Activated T-cell treated with anti-CD3 and anti-CD28 coated beads for 48 hours (primary cell): Measurements from ENCODE around the gene WDR27.
"Not testable (repeated sequence)": the region's sequence is repeated elsewhere in the genome, so short reads cannot be mapped to it uniquely, and the experiment has no call there.

Experiments used
- DNase-seq: peaks from one replicate; pipeline ENCODE4 v3.0.0-alpha.2; 2020; ENCODE audit warnings: low read depth

Gene WDR27

DNA sequence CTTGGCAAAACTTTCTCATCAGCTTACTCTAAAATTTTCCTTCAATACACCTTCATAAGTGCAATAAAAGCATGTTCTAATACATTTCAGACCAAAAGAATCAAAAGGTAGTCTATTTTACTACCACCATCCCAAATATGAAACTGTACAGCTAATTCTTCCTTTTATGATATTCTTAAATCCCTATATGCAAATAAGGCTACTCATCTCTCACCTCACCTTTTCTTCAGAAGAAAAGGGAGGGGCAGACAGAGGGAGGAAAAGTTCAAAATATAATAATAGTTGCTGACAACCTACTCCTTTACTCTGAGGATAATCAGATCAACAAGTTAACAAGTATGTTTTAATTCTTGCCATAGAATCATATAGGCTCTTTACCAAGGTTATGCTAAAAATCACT, 7.5 kb upstream of the WDR27 start:
- DNase-seq: no peak

DNA sequence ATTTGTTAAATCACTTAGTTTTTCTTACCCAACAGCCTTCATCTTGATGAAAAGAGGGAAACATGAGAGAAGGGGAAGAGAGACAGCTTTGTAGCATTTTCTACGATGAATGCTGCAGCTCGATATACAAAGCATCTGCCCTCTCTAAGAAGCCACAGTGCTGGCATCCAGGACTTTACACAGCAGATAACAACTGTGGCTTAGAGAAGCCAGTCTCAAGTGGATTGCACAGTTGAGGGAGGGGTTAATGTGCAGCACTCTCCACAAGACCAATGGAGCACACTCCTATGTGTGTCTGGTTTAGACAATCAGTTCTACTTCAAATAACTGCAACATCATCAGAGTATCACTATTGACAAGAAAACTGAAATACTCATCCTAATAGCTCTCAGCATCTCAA, 5.9 kb upstream of the WDR27 start:
- no peak for DNase-seq

DNA sequence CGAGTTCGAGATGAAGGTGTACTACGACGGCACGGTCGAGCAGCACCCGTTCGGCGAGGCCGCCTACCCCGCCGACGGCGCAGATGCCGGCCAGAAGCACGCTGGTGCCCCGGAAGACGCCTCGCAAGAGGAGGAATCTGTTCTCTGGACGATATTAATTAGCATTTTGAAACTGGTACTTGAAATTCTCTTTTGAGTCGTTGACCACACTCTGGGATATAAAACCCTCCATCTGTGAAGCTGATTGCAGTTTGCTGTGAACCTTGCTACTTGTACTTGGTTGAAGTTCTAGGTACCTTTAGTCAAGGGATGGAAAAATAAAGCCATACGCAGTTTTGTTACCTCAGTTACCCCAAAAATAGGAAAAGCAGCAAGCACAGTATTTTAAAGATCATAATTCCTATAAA, 1.0 kb upstream of the WDR27 start:
- no peak for DNase-seq

DNA sequence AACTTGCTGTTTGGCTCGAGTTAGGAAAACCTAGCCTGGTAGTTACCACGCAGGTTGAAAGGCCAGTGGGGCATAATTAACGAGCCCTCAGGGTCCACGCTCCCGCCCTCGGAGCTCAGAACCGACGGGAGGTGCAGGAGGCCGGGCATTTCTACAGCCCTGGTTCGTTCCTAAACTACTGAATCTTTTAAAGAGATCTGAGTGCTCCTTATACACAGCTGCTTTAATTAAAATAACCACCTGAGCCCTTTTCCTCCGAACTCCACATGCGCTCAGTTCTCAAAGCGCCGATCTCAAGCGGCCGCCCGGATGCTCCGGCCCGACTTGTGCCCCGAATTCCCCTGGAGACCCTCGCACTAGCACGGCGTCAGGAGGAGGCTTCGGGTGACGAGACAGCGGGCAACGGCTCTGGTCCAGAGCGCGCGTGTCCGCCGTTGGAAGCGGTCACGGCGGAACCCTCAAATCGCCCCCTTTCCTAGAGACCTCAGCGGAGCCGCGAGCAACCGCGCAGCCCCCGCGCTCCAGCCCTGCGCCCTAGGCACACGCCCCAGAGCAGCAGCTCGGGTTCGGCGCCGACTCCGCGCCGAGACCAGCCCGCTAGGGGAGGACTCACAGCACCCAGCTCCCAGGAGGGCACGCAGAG, 397 bp downstream of the WDR27 start:
- DNase-seq: no peak

DNA sequence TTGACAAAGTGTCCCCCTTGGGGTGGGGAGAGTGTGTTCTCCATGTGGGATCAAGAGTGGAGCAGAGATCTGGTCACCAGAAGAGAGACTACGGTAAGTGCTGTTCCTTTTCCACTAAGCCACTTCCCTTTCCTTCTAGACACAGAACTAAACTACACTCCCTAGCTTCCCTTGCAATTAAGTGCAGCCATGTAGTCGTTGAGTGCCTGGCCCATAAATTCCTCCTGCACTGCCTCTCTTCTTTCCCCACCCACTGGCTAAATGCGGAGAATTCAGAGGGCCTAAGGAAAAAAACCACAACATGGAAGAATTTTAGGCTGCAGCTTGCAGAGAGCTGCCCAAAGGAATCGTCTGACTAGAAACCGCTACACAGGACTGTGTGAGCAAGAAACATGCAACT, 1.5 kb downstream of the WDR27 start:
- DNase-seq: no peak

DNA sequence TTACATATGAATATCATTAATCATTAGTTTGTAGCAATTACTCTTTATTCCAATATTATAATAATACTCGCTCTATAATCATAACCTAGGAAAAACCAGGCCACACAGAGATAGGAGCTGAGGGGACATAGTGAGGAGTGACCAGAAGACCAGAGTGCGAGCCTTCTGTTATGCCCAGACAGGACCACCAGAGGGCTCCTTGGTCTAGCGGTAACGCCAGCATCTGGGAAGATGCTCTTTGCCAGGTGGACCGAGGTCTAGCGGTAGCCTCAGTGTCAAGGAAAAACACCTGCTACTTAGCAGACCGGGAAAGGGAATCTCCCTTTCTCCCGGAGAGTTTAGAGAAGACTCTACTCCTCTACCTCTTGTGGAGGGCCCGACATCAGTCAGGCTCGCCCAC, 4.7 kb downstream of the WDR27 start:
- DNase-seq: not testable (repeated sequence)

DNA sequence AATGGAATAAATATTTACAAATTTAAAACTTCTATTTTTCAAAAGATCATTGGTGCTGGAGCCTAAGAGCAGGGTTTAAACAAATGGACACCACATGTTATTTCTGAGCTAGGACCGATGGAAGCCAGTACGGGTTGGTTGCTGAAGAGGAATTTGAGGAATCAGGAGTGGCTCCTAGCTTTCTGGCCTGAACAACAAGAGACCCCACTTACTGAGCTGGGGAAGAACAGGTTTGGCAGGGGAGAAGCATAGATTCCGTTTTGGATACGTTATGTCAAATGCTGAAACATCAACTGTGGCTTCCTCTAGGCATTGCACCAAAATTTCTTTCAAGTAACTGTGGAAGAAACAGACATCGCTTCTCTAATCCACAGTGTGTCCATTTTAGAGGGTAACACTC, 6.7 kb downstream of the WDR27 start:
- DNase-seq: no peak

DNA sequence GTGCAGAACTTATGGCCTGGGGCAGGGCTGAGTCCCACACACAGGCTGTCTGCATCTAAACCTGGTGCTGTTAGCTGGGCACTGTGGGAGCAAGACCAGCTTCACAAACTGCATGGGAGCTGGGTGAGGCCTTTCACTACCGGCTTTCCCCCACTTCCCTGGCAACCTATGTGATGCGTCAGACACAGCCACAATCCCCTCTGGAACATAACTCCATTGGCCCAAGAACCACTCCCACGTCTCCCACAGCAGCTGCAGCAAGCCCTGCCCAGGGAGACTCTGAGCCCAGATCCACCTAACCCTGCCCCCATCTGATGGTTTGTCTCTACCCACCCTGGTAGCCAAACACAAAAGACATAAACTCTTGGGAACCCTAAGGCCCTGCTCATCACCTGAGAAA, 9.3 kb downstream of the WDR27 start:
- no peak for DNase-seq

DNA sequence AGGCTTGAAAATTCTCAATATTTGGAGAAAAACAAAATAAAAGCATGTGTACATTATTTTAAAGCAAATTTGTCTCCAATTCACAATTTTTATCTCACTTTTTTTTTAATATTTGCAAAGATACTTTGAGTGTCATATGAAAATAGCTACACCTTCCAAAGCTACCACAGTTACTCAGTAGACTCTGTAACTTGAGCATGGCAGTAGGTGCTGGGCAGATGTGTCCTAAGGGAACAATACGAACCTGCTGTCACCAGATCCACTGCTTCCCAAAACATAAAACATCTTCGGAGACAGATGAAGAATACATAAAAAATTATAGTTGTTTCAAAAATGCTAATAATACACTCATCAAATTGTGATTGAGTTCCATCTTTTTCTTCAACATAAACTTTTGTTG, 10.6 kb downstream of the WDR27 start:
- DNase-seq: no peak

DNA sequence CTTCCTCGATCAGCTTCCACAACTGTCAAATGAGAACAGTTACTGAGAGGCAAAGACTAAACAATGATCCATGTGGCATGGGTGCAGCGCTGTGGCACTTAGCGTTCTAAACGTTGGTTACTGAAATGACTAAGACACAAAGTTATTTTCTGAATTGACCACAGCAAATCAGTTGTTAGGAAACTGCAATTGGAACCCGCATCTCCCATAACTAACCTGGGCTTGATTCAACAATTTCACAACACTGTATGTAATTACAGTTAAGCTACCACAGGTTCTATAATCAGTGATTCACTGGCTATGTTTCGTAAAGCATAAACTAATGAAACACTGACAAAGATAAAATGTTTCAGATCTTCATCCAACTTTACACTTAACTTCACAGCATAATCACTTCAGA, 12.5 kb downstream of the WDR27 start:
- no peak for DNase-seq

DNA sequence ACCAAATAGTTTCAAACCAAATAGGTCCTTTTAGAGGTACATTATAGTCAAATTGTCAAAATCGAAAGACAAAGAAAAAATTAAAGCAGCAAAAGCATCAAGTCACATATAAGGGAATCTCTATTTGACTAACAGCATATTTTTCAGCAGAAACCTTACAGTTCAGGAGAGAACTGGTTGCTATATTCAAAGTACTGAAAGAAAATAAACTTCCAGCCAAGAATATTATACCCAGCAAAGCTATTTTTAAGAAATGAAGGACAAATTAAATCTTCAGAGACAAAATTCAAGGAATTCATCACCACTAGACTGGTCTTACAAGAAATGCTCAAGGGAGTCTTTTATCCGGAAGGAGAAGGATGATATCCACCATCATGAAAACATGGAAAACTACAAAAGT, 16.0 kb downstream of the WDR27 start:
- DNase-seq: no peak

DNA sequence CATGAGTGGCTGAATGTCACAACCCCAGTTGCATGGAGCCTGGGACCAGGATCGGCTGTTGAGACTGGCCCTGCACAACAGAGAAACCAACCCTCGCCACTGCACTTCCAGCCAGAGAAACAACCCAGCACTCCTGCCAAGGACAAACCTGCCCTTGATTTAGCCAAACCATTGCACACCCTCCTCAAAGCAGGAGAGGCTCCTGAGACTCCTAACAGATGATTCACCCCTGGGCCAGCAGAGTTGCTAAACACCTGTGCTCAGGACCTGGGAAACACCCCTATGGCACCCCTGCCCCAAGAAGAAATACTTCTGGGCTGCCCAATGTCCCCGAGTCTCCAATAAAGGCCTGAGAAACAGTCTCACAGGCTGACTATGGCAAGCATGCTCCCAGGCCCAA, 17.8 kb downstream of the WDR27 start:
- no peak for DNase-seq

DNA sequence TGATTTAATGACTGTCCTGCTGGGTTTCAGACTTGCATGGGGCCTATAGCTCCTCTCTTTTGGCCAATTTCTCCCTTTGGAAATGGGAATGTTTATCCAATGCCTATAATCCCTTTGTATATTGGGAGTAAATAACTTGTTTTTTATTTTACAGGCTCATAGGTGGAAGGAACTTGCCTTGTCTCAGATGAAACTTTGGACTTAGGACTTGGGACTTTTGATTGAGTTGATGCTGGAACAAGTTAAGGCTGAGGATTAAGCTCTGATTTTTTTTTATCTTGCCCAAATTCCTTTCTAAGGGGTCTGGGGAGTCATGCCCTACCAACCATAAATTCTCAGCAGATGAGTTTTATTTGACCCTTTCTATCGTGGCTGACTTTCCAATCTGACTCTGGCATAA, 23.5 kb downstream of the WDR27 start:
- no peak for DNase-seq

DNA sequence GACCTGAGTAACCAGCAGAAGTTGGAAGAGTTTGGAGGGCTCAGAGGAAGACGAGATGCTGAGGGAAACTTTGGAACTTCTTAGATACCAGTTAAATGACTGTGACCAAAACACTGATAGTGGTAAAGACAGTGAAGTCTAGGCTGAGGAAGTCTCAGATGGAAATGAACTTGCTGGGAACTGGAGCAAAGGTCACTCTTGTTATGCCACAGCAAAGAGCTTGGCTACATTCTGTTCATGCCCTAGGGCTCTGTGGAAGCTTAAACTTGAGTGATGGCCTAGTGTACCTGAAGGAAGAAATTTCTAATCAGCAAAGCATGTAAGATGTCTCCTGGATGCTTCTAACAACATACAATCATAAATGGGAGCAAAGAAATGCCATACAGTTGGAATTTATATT, 24.7 kb downstream of the WDR27 start:
- no peak for DNase-seq

DNA sequence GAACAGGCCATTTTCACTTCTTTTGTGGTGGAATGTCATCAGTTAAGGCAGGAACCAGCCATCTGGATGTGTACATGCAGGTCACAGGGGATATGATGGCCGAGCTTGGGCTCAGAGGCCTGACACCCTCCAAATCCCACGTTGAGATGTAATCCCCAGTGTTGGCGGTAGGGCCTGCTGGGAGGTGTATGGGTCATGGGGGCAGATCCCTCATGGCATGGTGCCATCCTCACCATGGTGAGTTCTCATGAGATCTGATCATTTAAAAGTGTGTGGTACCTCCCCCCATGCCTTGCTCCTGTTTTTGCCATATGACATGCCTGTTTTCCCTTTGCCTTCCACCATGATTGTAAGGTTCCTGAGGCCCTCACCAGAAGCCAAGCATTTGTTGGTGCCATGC, 26.8 kb downstream of the WDR27 start:
- no peak for DNase-seq

DNA sequence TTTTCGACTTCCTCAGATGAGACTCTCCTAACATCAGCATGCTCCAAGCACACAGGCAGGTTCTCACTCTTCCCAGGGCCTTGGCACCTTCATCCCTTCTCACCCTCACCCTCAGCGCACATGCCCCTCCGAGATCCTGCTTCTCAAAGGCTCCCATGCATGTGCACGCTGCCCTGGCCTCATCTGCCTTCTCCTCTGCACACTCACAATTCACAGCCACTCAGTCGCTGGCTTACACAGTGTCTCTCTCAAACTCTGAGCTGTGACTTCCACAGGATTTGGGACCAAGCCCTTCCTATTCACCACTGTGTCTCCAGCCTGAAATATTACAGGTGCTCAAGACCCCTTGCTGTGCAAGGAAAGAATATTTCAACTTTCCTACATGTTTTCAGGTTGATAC, 30.3 kb downstream of the WDR27 start:
- DNase-seq: no peak

DNA sequence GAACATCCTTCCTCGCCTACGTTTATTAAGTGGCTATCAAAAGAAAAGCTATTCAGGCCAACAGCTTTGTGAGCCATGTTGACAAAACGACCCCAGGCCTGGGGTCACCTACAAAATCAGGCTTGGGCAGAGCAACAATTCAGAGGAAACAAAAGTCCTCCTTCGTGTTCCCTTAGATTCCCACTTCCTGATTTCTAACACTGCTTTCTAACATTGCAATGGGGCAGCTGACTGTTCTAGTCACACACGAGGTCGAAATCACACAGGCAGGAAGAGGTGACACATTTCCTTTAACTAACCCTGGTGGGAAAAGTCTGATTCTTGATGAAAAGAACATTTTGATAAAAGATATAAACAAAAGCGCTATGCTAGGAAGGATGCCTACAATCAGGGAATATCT, 31.9 kb downstream of the WDR27 start:
- DNase-seq: no peak

DNA sequence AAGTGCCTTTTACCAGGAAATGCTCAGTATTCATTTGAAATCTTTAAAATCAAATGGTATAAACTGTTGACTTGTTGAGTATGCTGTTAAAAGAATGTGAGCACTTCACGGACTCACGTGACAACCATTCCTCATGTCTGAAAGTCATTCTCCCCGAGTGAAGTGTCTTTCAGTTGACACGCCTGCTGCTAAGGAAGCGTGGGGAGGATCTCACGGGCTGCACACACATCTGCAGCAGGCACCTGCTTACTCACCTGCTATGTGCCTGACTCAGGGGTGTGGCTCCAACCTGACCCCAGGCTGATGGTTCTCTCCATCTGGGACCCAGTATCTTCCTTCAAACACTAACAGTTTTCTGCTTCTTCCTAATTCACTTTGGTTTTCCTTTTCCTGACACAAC, 32.7 kb downstream of the WDR27 start:
- DNase-seq: no peak

DNA sequence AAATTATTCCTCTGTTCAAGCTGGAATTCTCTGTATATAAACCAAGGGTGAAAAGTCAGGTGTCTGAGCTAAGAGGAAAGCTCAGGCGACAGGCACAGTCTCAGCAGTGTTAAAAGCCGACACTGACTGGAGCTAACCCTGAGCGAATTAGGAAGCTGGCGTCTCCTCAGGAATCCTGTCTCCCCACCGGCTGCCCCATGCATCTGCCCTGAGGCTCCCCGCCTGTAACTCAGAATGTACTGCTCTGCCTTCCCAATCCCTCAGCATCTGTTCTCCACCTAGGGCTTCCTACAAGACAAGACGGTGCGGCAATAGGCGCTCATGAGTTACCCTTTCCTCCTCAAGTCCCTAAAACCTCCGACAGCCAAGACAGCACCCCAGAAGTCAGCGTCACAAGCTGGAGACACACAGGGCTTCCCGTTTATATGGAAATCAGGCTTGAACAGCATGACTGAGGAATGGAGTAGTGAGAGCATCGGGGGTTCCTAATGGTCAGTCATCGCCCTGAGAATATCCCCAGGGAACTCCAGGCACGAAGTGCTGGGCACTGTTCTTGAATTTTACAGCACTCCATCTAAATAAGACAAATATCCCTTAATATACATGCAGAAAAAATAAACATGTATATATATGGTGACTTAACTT, 33.5 kb downstream of the WDR27 start:
- no peak for DNase-seq

DNA sequence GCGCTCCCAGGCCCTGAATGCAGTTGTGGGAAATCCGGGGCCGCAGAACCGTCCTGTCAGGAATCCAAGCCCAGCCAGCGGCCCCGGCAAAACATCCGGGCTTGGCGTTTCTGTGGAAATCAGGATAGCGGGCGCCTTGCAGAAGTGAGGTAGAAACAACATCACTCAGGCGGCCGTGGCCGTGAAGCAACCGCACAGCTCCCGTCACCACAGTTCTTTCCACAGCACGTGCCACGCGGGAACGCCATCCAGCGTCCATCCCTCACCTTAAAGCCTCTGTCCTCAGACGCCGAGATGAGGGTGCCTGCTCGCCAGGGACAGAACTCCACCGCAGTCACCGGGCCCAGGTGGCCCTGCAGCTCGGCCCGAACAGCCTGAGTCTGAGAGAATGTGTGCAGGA, 34.1 kb downstream of the WDR27 start:
- no peak for DNase-seq

DNA sequence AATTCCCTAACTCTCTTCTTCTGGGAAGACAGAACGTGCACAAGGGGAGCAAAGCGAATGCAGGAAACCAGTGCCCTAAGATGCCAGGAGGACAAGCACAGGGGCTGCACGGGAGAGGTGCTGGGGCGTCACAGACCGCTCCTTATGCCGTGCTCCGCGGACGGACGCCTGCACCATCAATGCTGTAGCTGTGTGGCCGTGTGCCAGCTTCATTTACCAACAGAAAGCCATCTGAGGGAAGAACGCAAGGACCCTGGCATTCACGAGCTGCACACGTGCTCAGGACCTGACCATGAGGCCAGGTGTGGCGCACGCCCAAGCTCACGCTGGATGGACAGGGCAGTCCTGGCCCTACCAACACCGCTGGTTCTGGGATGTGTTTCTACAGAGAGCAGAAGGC, 35.4 kb downstream of the WDR27 start:
- no peak for DNase-seq

DNA sequence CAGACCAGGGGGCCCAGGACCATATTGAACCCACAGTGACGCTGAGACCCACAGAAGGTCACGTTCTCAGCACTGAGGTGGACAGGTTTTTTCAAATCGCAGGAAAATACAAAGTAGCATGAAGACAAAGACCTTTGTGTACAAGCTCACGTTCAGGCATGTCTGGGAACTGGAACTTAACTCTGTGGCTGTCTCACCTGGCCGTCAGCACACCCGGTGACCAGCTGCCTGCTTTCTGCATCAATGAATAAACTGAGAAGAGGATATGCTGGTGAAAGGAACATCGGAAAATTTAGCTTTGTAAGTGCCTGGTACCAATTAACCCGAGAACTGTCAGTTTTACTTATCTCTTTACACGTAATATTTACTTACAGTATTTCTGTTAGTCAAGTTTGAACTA, 36.5 kb downstream of the WDR27 start:
- DNase-seq: no peak

DNA sequence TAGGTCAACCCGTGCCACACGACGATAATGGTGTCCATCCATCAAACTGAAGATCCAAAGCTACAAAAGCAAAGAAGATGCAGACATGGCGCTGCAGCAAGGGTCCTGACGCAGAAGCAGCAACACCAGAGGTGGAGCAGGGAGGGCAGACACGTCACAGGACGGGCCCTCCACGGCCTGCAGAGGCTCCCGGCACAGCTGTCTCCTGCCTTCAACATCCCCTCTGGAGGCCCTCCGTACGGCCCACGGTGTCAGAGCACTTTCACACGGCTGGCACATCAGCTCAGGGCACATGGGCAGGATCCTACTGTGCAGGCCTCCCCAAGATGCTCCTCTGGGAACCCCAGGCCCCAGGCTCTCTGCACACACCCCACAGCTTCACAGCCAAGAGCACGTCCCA, 37.6 kb downstream of the WDR27 start:
- no peak for DNase-seq

DNA sequence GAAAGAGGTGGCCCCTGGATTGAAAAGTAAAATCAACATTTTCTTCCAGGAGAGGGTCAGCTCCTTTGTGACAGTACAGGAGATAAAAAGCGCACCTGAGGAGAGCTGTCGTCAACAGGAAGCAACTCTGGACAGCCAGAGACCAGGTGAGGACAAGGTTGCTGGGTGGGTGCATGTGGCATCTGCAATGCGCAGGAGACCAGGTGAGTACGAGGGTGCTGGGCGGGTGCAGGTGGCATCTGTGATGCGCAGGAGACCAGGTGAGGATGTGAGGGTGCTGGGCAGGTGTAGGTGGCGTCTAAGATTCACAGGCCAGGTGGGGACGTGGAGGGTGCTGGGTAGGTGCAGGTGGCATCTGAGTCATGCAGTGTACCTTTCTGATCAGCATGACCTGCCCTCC, 38.4 kb downstream of the WDR27 start:
- DNase-seq: no peak

DNA sequence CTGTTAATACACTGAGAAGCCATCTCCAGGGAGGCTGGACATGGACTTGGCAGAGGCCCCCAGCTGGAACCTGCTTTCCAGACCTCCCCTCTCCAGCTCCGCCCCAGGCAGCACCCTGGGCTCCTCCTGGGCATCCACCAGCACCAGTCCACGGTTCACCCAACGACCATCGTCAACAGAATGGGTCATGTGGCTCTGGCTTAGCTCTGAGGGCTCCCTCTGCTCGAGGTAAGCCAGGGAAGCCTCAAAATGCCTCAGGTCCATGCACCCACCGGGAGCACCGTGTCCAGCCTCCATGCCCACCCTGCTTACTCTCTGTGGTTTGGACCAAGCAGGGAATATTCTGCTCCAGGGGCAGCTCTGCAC, 40.5 kb downstream of the WDR27 start:
- no peak for DNase-seq
